Measurements from ENCODE around the gene CIAO1. TPM values are rescaled to one million over a fixed set of nuclear protein-coding genes. Genes with fewer than 3 reads are reported as not detected.
A peak's percentile ranks its signal among the peaks of the same experiment; 100 is the strongest.

CIAO1 gene
- polyA plus RNA-seq, 2 of the 4 experiments (the other 2 are of a cell fraction): 83.2 to 99.7 TPM

DNA sequence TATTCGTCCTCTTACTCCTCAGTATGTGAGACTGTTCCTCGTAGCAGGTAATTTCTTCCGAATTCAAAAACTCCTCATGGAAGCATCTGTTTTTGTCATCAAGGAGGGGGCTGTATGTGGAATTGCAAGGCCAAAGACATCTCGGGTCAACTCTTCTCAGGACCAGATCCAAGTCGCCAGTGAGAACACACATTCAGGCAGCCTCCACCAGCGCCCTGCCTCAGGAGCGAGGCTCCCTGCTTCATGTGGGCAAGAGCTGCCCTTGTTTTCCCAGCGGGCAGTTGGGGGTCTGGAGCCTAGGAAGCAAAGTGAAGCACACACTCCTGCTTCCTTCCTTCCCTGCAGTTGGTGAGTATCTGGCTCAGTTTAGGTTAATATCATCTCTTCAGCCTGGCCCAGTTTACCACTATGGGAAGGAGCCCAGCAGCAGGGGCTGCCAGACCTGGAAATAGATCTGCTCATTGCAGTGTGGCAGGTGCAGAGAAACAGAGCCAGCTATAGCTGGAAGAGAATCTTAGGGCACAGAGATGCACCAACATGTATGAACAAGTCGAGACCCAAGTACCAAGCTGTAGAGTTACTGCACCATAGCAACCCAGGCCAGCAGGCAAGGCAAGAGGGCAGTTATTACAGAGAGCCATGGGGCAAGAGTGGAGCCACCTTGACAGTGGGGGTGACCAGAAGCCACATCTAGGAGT lies 25.5 kb upstream of the CIAO1 start:
- Histone ChIP-seq H3K4me1 (no peaks in the 10 kb centered on the region), H3K4me2 (no peak overlapping the region), H3K9me3 (no peaks in the 10 kb centered on the region), H3K27ac (no peak overlapping the region), H3K4me3 (no peak overlapping the region)
- ATAC-seq: no peak; a peak in 1 of 6 replicates
- POLR2A ChIA-PET: interaction anchor here (0.8 kb wide), 1 partner anchor 20 kb away, joined by 3 read pairs; no protein-coding TSS in a partner anchor
- TF ChIP-seq KDM1A (IDR thresholded peaks at IDR 0.05; ENCODE audit: low read depth): no peak
- no peak for TF ChIP-seq RNF2 (IDR thresholded peaks at IDR 0.05; ENCODE audit: borderline replicate concordance, low read depth)
- TF ChIP-seq, protein P1, sequence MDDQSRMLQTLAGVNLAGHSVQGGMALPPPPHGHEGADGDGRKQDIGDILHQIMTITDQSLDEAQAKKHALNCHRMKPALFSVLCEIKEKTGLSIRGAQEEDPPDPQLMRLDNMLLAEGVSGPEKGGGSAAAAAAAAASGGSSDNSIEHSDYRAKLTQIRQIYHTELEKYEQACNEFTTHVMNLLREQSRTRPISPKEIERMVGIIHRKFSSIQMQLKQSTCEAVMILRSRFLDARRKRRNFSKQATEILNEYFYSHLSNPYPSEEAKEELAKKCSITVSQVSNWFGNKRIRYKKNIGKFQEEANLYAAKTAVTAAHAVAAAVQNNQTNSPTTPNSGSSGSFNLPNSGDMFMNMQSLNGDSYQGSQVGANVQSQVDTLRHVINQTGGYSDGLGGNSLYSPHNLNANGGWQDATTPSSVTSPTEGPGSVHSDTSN (IDR thresholded peaks at IDR 0.05): no peak
- no peak for TF ChIP-seq HMGXB4 (CRISPR knock-in tag; IDR thresholded peaks at IDR 0.05; ENCODE audit: borderline replicate concordance)
- TF ChIP-seq HDAC2 (IDR thresholded peaks at IDR 0.05): no peak
- TF ChIP-seq CBX2 (IDR thresholded peaks at IDR 0.05; ENCODE audit: borderline replicate concordance, low read depth): no peak
- no peak for TF ChIP-seq NPAS2 (CRISPR knock-in tag; IDR thresholded peaks at IDR 0.05; ENCODE audit: borderline replicate concordance)
- FAIRE-seq: no peak
- CTCF ChIA-PET: interaction anchor here (1.3 to 2.7 kb wide), 4 partner anchors 8 to 26 kb away, joined by 4 to 13 read pairs (median 8); partner anchors contain the start of genes CIAO1 and TMEM127
- DNase-seq (ENCODE audit: low read depth in 1 of 2, low spot score in 1 of 2): no peak
- 78% methylated on average over 9 of the region's 9 CpGs for WGBS (ENCODE audit: missing lambda C conversion rate)

- 82% methylated on average over 2 of the region's 2 CpGs for WGBS (ENCODE audit: missing lambda C conversion rate)
- H3K4me2 ChIP-seq: no peak overlapping the region
These were observed 24.8 kb upstream of the CIAO1 start for GRCh38 chr2:96241227-96241626.

More at GRCh38 chr2:96241227-96241626, 24.8 kb upstream of the CIAO1 start:
- no peak for FAIRE-seq
- Histone ChIP-seq H3K4me3 (no peak overlapping the region), H3K27ac (no peak overlapping the region), H3K9me3 (no peaks in the 10 kb centered on the region), H3K4me1 (no peaks in the 10 kb centered on the region)
- peak in 1 of 2 experiments; percentile 25; a peak in 2 of 6 replicates for ATAC-seq
- no peak for DNase-seq (ENCODE audit: low read depth in 1 of 2, low spot score in 1 of 2)
- no peak for TF ChIP-seq JUN (IDR thresholded peaks at IDR 0.05)
- no peak for TF ChIP-seq FOSB (CRISPR knock-in tag; IDR thresholded peaks at IDR 0.05)
- TF ChIP-seq CEBPB (IDR thresholded peaks at IDR 0.05): no peak
- TF ChIP-seq TFCP2L1 (CRISPR knock-in tag; IDR thresholded peaks at IDR 0.05): no peak
- no peak for TF ChIP-seq CBX2 (IDR thresholded peaks at IDR 0.05; ENCODE audit: borderline replicate concordance, low read depth)
- TF ChIP-seq JUNB (IDR thresholded peaks at IDR 0.05): no peak
- no peak for TF ChIP-seq E2F6 (IDR thresholded peaks at IDR 0.05; ENCODE audit: borderline replicate concordance, low read depth)
- no peak for TF ChIP-seq POLR2AphosphoS2 (conservative IDR thresholded peaks at IDR 0.05; ENCODE audit: low read length)
- TF ChIP-seq, protein P1 (IDR thresholded peaks at IDR 0.05): no peak
- no peak for TF ChIP-seq NPAS2 (CRISPR knock-in tag; IDR thresholded peaks at IDR 0.05; ENCODE audit: borderline replicate concordance)
- no peak for TF ChIP-seq ZFP36 (IDR thresholded peaks at IDR 0.05; ENCODE audit: borderline replicate concordance, partially characterized antibody)
- TF ChIP-seq RARB (CRISPR knock-in tag; IDR thresholded peaks at IDR 0.05): no peak
- TF ChIP-seq, protein P2, sequence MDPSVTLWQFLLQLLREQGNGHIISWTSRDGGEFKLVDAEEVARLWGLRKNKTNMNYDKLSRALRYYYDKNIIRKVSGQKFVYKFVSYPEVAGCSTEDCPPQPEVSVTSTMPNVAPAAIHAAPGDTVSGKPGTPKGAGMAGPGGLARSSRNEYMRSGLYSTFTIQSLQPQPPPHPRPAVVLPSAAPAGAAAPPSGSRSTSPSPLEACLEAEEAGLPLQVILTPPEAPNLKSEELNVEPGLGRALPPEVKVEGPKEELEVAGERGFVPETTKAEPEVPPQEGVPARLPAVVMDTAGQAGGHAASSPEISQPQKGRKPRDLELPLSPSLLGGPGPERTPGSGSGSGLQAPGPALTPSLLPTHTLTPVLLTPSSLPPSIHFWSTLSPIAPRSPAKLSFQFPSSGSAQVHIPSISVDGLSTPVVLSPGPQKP (IDR thresholded peaks at IDR 0.05; ENCODE audit: low read depth, low read length): no peak
- TF ChIP-seq, protein P3, sequence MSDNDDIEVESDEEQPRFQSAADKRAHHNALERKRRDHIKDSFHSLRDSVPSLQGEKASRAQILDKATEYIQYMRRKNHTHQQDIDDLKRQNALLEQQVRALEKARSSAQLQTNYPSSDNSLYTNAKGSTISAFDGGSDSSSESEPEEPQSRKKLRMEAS (IDR thresholded peaks at IDR 0.05): no peak
- no peak for TF ChIP-seq CHD2 (IDR thresholded peaks at IDR 0.05; ENCODE audit: low read length, partially characterized antibody)
- no peak for TF ChIP-seq SREBF2 (IDR thresholded peaks at IDR 0.05)
- TF ChIP-seq GATA3 (IDR thresholded peaks at IDR 0.05; ENCODE audit: borderline replicate concordance): no peak
- no peak for TF ChIP-seq HEYL (CRISPR knock-in tag; IDR thresholded peaks at IDR 0.05)
- TF ChIP-seq KDM1A (IDR thresholded peaks at IDR 0.05; ENCODE audit: low read depth): no peak
- POLR2A ChIA-PET: no interaction called here
- CTCF ChIA-PET: interaction anchor here (1.2 to 1.3 kb wide), 2 partner anchors 10 to 13 kb away, joined by 3 to 4 read pairs; no protein-coding TSS in a partner anchor
